ENCODE results near the gene ILKAP.
A peak's percentile ranks its signal among the peaks of the same experiment; 100 is the strongest.

ILKAP gene

GRCh38 chr2:238152771-238153688, 50.5 kb downstream of the ILKAP start:
- TF ChIP-seq POLR2A (IDR thresholded peaks at IDR 0.05; ENCODE audit: low read length) = no peak
- TF ChIP-seq GATA1 (IDR thresholded peaks at IDR 0.05; ENCODE audit: low read depth, low read length) = no peak

GRCh38 chr2:238151628-238152235, 51.8 kb downstream of the ILKAP start:
- TF ChIP-seq POLR2A (IDR thresholded peaks at IDR 0.05; ENCODE audit: low read length) (no peak), GATA1 (IDR thresholded peaks at IDR 0.05; ENCODE audit: low read depth, low read length) (no peak)
- no peak for DNase-seq

More at GRCh38 chr2:238152771-238153688, 50.5 kb downstream of the ILKAP start:
- DNase-seq = peak in 1 of 2 experiments; percentile 19

GRCh38 chr2:238151205-238151604, 52.3 kb downstream of the ILKAP start:
- no peak for TF ChIP-seq POLR2A (IDR thresholded peaks at IDR 0.05; ENCODE audit: low read length)
- no peak for TF ChIP-seq GATA1 (IDR thresholded peaks at IDR 0.05; ENCODE audit: low read depth, low read length)
- no peak for DNase-seq

GRCh38 chr2:238150686-238151085, 52.8 kb downstream of the ILKAP start:
- TF ChIP-seq GATA1 (IDR thresholded peaks at IDR 0.05; ENCODE audit: low read depth, low read length) = no peak
- no peak for TF ChIP-seq POLR2A (IDR thresholded peaks at IDR 0.05; ENCODE audit: low read length)
- DNase-seq = no peak

GRCh38 chr2:238149841-238150572, 53.5 kb downstream of the ILKAP start:
- TF ChIP-seq POLR2A (IDR thresholded peaks at IDR 0.05; ENCODE audit: low read length) = no peak
- no peak for TF ChIP-seq GATA1 (IDR thresholded peaks at IDR 0.05; ENCODE audit: low read depth, low read length)
- no peak for DNase-seq

- TF ChIP-seq POLR2A (IDR thresholded peaks at IDR 0.05; ENCODE audit: low read length) = no peak
- TF ChIP-seq GATA1 (IDR thresholded peaks at IDR 0.05; ENCODE audit: low read depth, low read length) = no peak
- no peak for DNase-seq
Observed at GRCh38 chr2:238148981-238149380, 54.5 kb downstream of the ILKAP start.

- no peak for TF ChIP-seq POLR2A (IDR thresholded peaks at IDR 0.05; ENCODE audit: low read length)
- no peak for TF ChIP-seq GATA1 (IDR thresholded peaks at IDR 0.05; ENCODE audit: low read depth, low read length)
- DNase-seq = peak in 1 of 2 experiments; percentile 22
Observed at GRCh38 chr2:238146884-238147544, 56.5 kb downstream of the ILKAP start.

- TF ChIP-seq GATA1 (IDR thresholded peaks at IDR 0.05; ENCODE audit: low read depth, low read length) (no peak), POLR2A (IDR thresholded peaks at IDR 0.05; ENCODE audit: low read length) (no peak)
- no peak for DNase-seq
Observed at GRCh38 chr2:238145851-238146250, 57.6 kb downstream of the ILKAP start.

- TF ChIP-seq POLR2A (IDR thresholded peaks at IDR 0.05; ENCODE audit: low read length) = no peak
- TF ChIP-seq GATA1 (IDR thresholded peaks at IDR 0.05; ENCODE audit: low read depth, low read length) = no peak
- no peak for DNase-seq
Observed at GRCh38 chr2:238145046-238145445, 58.4 kb downstream of the ILKAP start.

GRCh38 chr2:238144262-238144661, 59.2 kb downstream of the ILKAP start:
- DNase-seq = no peak
- TF ChIP-seq GATA1 (IDR thresholded peaks at IDR 0.05; ENCODE audit: low read depth, low read length) (no peak), POLR2A (IDR thresholded peaks at IDR 0.05; ENCODE audit: low read length) (no peak)

GRCh38 chr2:238143239-238143951, 60.1 kb downstream of the ILKAP start:
- no peak for TF ChIP-seq GATA1 (IDR thresholded peaks at IDR 0.05; ENCODE audit: low read depth, low read length)
- no peak for TF ChIP-seq POLR2A (IDR thresholded peaks at IDR 0.05; ENCODE audit: low read length)
- DNase-seq = no peak

- no peak for DNase-seq
Observed at GRCh38 chr2:238142382-238143205, 60.9 kb downstream of the ILKAP start.

More at GRCh38 chr2:238142382-238143205, 60.9 kb downstream of the ILKAP start:
- TF ChIP-seq GATA1 (IDR thresholded peaks at IDR 0.05; ENCODE audit: low read depth, low read length) (no peak), POLR2A (IDR thresholded peaks at IDR 0.05; ENCODE audit: low read length) (no peak)
